ENCODE data around the gene TRAPPC3L.

Gene TRAPPC3L

DNA sequence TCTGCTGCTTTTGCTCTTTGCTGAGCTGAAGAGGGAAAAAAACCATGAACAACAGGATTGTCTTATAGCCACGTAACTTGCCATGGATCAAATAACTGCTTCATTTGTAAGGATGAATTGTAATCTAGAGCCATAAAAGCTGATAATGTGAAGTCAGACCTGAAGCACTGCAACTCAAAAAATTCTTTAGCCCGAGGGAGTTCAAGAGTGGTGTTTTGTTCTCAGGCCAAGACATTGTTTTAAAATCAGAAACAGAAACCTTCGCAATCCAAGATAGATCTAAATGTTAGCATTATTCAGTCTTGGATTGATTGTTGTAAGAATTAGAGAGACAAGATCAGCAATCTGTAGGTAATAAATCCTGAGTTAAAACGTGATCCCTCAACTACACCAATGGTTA is at the start of gene TRAPPC3L:
Gene TRAPPC3L (minus strand): TSS at position 34 of the 400 bp plus-strand sequence. CDS start 170 bp downstream, outside the sequence.
- no peak for DNase-seq

DNA sequence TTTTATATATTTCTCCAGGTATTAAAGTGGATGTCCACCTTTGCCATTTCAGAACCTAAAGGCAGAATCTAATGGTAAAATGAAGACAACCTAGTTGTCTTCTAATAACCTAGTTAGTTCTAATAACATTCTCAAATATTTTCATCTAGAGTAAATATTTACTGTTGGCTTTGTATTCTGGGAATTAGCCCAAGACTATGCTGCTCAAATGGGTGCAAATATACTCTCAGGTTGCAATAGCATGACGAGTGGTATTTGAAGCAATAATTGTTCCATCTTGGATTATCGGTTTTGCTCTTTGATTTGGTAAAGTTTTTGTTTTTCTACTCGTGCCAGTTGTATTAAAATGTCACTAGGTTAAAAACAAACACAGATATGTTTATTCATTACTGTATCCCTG is 49.8 kb upstream of the TRAPPC3L start:
- no peak for DNase-seq

DNA sequence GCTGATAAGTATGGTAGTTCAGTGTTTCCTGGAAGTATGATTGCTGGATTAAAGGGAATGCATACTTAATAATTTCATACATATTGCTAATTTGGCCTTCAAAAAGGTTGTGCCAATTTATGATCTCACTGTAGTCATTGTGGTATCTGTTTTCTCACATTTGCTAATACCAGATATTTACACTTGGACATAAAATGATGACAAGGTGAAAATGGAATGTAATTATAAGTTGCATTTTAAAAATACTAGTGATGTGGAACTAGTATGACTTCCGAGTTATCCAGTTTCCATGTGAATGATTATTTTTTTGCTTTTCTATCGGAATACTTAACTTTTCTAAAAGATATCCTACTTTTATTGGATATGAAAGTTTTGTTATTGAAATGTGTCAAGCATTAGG is 41.3 kb upstream of the TRAPPC3L start:
- no peak for DNase-seq

DNA sequence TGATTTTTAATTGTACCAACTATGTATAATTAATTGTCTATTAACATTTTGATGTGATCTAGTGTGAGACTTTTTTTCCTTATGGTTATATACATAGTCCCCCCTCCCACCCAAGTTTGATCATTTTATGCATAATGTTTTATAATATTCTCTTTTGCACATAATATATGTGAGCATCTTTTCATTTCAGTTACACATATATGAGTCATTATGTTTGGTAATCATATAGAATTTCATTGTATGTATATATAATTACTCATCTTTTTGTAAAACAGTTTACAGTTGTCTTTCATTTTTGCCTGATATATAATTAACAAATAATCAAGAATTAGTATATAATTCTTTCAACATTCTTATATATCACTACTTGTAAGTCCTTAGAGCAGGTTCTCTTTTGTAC is 40.8 kb upstream of the TRAPPC3L start:
- DNase-seq, result no peak

DNA sequence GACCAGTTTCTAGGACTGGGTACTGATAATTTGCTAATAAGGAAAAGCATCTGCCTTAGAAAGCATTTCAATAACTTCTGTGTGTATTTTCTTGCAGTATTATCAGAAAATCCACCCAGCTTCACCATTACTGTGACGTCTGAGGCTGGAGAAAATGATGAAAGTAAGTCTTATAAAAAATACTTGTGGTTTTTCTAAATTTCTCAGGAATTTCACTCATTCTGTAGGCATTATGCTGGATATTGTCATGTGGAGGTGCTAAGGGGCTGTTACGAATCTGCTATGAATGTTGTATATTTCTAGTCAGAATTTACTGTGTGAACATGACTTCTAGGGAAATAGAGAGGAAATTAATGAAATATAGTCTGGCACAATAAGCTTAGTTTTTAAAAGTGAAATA is 34.7 kb upstream of the TRAPPC3L start:
- DNase-seq, result no peak

- no peak for DNase-seq
Observed at GRCh38 chr6:116579143-116579542, 33.7 kb upstream of the TRAPPC3L start.

DNA sequence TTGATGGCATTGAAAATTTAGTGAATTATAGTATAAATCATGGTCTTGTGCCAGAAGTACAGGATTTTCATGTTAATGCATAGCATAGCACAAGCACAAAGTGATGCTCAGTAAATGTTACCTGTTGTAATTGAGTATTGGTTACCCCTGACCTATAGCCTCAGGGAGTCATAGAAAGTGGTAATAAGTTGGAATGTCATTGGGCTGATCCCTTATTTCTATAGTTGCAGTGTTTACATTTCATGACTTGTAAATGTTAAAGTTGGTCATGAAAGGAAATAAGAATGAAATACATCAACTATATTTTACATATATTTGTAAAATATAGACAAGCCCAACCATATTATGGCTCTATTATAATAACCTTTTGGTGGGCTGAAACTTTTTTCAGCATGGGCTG is 32.9 kb upstream of the TRAPPC3L start:
- DNase-seq, result no peak

GRCh38 chr6:116577486-116577885 is 32.0 kb upstream of the TRAPPC3L start:
- DNase-seq, result no peak

DNA sequence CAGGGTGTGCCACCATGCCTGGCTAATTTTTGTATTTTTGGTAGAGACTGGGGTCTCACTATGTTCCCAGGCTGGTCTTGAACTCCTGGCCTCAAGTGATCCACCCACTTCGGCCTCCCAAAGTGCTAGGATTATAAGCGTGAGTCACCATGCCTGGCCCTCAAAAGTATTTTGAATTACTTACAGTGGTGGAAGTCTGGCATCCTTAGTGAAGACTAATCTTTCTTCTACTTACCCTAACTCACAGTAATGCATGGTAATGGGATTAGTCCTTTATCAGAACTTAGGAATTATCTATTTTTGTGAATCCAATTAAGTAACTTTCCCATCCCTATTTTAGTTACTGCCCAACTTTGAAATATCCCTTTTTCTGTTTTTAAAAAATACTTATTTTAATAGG is 29.7 kb upstream of the TRAPPC3L start:
- DNase-seq, result no peak

DNA sequence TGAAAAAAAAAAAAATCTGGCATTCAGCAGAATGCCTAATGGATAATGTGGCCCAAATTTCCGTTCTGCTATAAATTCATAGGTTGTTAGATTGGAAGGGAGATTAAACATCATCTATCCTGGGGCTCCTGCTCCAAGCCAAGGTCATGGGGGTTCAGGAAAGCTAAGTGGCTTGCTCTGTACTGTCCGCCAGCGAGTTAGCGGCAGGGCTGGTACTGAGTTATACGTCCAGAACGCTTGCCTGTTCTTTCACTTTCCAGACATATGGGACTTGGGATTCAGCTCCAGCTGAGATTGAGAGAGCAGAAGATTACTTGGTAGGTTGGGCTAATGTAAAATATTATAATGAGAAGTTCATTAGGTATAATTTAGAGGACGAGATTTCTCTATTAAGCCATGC is 26.7 kb upstream of the TRAPPC3L start:
- DNase-seq, result no peak

GRCh38 chr6:116571683-116572000 is 26.2 kb upstream of the TRAPPC3L start:
- DNase-seq, result no peak

DNA sequence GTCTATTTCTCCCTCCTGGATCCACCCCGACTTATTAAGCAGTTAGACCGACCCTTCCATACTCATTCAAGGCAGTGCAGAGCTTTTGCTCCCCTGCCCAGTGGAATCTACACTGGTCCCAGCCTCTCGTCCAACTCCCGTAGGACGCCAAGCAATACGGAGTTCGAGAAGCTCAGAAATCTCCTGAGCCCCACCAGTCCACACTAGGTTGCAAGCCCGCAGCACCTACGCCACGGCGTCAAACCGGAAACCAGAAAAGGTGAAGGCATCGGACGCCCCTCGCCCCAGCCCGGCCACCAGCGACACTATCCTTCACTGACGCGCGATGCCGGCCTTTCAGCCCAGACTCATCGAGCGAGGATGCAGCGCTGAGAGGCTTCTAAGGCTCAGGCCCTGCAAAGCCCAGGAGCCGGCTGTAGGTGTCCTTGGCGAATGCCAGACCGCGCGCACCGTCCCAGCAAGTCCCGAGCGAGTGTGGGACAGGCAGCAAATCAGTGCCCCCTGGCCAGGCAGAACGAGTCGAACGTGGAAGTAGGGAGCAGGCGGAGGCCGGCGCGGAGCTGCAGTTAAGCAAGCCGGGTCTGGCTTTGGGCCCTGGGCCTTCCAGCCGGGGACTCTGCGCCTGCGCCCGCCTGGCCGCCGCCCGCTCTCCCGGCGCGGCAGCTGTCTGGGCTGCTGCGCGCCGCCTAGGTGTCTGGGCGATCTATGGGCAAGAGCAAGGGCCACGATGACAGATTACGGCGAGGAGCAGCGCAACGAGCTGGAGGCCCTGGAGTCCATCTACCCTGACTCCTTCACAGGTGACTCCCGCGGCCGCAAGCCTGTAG is 25.6 kb upstream of the TRAPPC3L start, which contains the start of gene RWDD1:
Gene RWDD1 (plus strand): TSS at position 649 of the 827 bp plus-strand sequence. CDS start 79 bp downstream, at position 728.
- peak; percentile 99 for DNase-seq

DNA sequence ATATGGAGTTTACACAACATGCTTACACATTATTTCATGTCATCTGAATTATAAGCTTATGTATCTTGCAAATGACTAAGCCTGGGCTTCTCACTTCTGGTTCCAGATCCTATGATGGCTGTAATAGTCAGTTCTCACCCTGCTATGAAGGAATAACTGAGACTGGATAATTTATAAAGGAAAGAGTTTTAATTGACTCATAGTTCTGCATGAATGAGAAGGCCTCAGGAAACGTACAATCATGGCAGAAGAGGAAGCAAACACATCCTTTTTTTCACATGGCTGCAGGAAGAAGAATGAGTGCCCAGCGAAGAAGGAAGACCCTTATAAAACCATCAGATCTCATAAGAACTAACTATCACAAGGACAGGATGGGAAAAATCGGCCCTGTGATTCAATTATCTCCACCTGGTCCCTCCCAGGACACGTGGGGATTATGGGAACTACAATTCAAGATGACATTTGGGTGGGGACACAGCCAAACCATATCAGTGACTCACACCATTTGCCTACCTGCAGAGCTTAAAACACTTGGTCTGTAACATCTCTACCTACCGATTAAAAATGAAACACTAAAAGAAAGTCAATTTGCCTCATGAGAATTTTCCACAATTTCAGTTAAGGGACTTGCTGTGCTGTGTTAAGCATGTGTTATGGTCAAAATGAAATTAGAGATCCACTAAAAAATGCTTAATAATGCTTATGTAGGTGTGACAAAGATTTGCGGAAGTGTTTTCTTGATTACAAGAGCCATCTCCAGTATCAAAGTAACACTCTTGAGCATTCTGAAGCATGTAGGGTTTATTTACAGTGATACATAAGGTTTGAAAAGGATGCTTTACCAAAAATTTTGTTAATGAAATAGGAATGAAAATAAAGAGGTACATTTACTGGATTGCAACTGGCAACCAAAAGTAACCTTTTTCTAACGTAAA is 23.6 kb upstream of the TRAPPC3L start:
- no peak for DNase-seq

- no peak for DNase-seq
Observed at GRCh38 chr6:116568111-116568510, 22.6 kb upstream of the TRAPPC3L start.

GRCh38 chr6:116564921-116565872 is 19.7 kb upstream of the TRAPPC3L start:
- peak in 1 of 2 donors; percentile 21 for DNase-seq

GRCh38 chr6:116564311-116564710 is 18.8 kb upstream of the TRAPPC3L start:
- DNase-seq, result no peak

DNA sequence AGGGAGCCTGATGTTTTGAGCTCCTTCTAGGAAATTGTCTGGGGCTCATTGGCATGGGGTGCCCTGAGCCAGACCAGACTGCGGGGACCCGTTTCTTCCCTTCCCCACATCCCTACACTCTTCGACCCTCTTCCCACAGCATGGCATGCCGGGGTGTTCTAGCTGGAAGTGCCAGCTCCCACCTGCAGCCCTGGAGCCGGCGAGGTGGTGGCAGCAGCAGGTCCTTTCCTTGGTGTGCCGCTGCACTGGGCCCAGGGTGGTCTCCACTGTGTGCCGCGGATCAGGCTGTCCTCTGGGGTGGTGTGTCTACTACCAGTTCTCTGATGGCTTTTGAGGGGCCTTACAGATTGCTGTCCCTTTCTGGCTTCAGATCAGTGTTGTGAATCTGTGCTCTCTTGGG is 18.3 kb upstream of the TRAPPC3L start:
- no peak for DNase-seq

DNA sequence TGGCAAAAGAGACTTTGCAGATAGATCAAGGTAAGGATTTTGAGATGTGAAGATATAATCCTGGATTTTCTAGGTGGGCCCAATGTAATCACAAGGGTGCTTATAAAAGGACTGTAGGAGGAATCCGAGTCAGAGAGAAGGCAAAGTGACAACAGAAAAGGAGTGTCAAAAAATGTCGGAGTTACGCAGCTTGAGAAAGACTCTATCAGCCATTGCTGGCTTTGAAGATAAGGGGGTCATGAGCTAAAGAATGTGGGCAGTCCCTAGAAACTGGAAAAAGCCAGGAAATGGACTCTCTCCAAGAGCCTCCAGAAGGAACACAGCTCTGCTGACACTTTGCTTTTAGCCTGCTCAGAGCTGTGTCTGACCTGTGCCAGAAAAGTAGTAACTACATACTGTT is 17.1 kb upstream of the TRAPPC3L start:
- DNase-seq, result no peak

GRCh38 chr6:116562019-116562403 is 16.5 kb upstream of the TRAPPC3L start:
- no peak for DNase-seq

DNA sequence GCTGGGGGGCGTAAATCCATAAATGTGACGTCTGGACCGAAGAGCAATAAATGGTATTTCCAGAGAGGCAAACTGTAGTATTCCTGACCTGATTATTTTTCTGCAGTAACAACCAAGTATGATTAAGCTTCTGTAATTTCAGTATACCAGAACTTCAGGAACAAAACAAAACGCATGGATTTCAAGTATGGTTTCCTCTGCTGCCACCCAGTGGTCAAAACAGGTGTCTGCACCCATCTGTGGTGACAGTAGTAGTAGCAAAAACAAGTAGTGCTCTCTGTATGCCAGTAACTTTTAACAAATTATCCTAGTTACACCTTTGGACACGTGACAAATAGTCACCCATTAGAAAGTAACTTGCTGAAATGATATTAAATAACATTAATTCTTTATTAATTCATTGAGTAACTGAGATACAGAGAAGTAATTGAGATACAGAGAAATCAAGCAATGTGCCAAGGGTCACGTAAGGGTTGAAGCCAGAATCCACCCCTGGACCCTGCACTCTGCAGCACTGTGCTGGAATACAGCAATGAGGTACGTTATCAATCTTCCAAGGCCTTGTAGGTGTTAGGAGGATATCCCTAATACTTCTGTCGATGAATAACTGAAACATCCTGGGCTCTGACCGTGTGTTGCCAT is 16.0 kb upstream of the TRAPPC3L start:
- DNase-seq, result peak; percentile 63 to 76

- DNase-seq, result no peak
Observed at GRCh38 chr6:116560130-116560529, 14.6 kb upstream of the TRAPPC3L start.

GRCh38 chr6:116557893-116558292 is 12.4 kb upstream of the TRAPPC3L start:
- DNase-seq, result no peak

Data from CD4-positive, alpha-beta T cell treated with Interleukin-1 beta for 1 hour (primary cell).